HepG2 (cell line): ENCODE data around the gene LTA. TPM values are rescaled to one million over a fixed set of nuclear protein-coding genes. Genes with fewer than 3 reads are reported as not detected.
A peak's percentile ranks its signal among the peaks of the same experiment; 100 is the strongest.

ENCODE experiments used
- CAMTA2 ChIP-seq: sonication (generic); formaldehyde crosslinking; IDR thresholded peaks from 2 replicates; pipeline ENCODE4 v1.4.0; 2020; ENCODE audit warnings: mild to moderate bottlenecking, missing genetic modification reagents, borderline replicate concordance
- CBX1 ChIP-seq: IDR thresholded peaks from one replicate; pipeline ENCODE4 v1.6.1; 2016; ENCODE audit warnings: antibody characterized with exemption, low read depth
- CREM ChIP-seq, 2 experiments: sonication (generic) in 1 of 2; formaldehyde crosslinking in 1 of 2; IDR thresholded peaks; 2 replicates each; pipeline versions ENCODE4 v1.4.0 to v1.6.1; 2016 to 2020; ENCODE audit warnings: antibody characterized with exemption in 1 of 2, mild to moderate bottlenecking in 1 of 2, missing genetic modification reagents in 1 of 2
- FOXA3 ChIP-seq: IDR thresholded peaks from 2 replicates; pipeline ENCODE4 v1.6.1; 2016; ENCODE audit warnings: missing genetic modification reagents, missing compliant biosample characterization
- HNF1B ChIP-seq: sonication (generic); formaldehyde crosslinking; IDR thresholded peaks from 2 replicates; pipeline ENCODE4 v1.5.1; 2020; ENCODE audit warnings: mild to moderate bottlenecking, moderate library complexity, missing genetic modification reagents
- KDM6A ChIP-seq: IDR thresholded peaks from 2 replicates; pipeline ENCODE4 v1.6.1; 2016; ENCODE audit warnings: low read depth
- MYNN ChIP-seq: sonication (generic); formaldehyde crosslinking; IDR thresholded peaks from 2 replicates; pipeline ENCODE4 v1.4.0; 2020; ENCODE audit warnings: mild to moderate bottlenecking, low read depth, missing genetic modification reagents
- PHF20 ChIP-seq: sonication (generic); formaldehyde crosslinking; IDR thresholded peaks from 2 replicates; pipeline ENCODE4 v1.5.0; 2020; ENCODE audit warnings: mild to moderate bottlenecking, missing genetic modification reagents
- SRF ChIP-seq: IDR thresholded peaks from 2 replicates; pipeline ENCODE4 v1.6.1; 2011; ENCODE audit warnings: mild to moderate bottlenecking, low read depth, low read length, moderate library complexity
- SYNCRIP ChIP-seq: fragments of 200-400 bp; formaldehyde crosslinking; IDR thresholded peaks from 2 replicates; pipeline ENCODE4 v1.6.1; 2018; ENCODE audit warnings: mild to moderate bottlenecking, low read depth, low read length; ENCODE audit not compliant: insufficient read depth
- ZBED4 ChIP-seq: sonication (generic); formaldehyde crosslinking; IDR thresholded peaks from 2 replicates; pipeline ENCODE4 v1.4.0; 2020; ENCODE audit warnings: missing genetic modification reagents, borderline replicate concordance
- ZBTB3 ChIP-seq: sonication (generic); formaldehyde crosslinking; IDR thresholded peaks from 2 replicates; pipeline ENCODE4 v1.4.0; 2020; ENCODE audit warnings: low read depth, mild to moderate bottlenecking, moderate library complexity, missing genetic modification reagents, borderline replicate concordance
- ZFYVE20 ChIP-seq: sonication (generic); formaldehyde crosslinking; IDR thresholded peaks from 2 replicates; pipeline ENCODE4 v1.8.0; 2023; ENCODE audit warnings: low read depth, mild to moderate bottlenecking, moderate library complexity, missing genetic modification reagents, borderline replicate concordance
- ZMAT5 ChIP-seq: sonication (generic); formaldehyde crosslinking; IDR thresholded peaks from 2 replicates; pipeline ENCODE4 v1.5.0; 2020; ENCODE audit warnings: mild to moderate bottlenecking, low read depth, missing genetic modification reagents, borderline replicate concordance
- ZNF160 ChIP-seq: sonication (generic); formaldehyde crosslinking; IDR thresholded peaks from 2 replicates; pipeline ENCODE4 v1.8.0; 2022; ENCODE audit warnings: mild to moderate bottlenecking, inconsistent platforms, missing genetic modification reagents
- ZNF274 ChIP-seq: sonication (generic); formaldehyde crosslinking; IDR thresholded peaks from 2 replicates; pipeline ENCODE4 v1.5.1; 2020; ENCODE audit warnings: mild to moderate bottlenecking, missing genetic modification reagents
- ZNF496 ChIP-seq: sonication (generic); formaldehyde crosslinking; IDR thresholded peaks from 2 replicates; pipeline ENCODE4 v1.8.1; 2023; ENCODE audit warnings: mild to moderate bottlenecking, moderate library complexity, missing genetic modification reagents; ENCODE audit not compliant: insufficient replicate concordance
- ZNF546 ChIP-seq: sonication (generic); formaldehyde crosslinking; conservative IDR thresholded peaks from 2 replicates; pipeline ENCODE4 v1.8.1; 2023; ENCODE audit warnings: mild to moderate bottlenecking, missing genetic modification reagents
- ZNF569 ChIP-seq: sonication (generic); formaldehyde crosslinking; IDR thresholded peaks from 2 replicates; pipeline ENCODE4 v1.5.0; 2020; ENCODE audit warnings: mild to moderate bottlenecking, missing genetic modification reagents, moderate library complexity, borderline replicate concordance
- ZNF737 ChIP-seq: sonication (generic); formaldehyde crosslinking; IDR thresholded peaks from 2 replicates; pipeline ENCODE4 v1.5.0; 2020; ENCODE audit warnings: missing genetic modification reagents, mild to moderate bottlenecking, borderline replicate concordance
- ZNF768 ChIP-seq: sonication (generic); formaldehyde crosslinking; IDR thresholded peaks from 2 replicates; pipeline ENCODE4 v1.4.0; 2020; ENCODE audit warnings: missing genetic modification reagents
- ZNF782 ChIP-seq: sonication (generic); formaldehyde crosslinking; IDR thresholded peaks from 2 replicates; pipeline ENCODE4 v1.4.0; 2020; ENCODE audit warnings: missing genetic modification reagents, mild to moderate bottlenecking, borderline replicate concordance
- ZNF839 ChIP-seq: sonication (generic); formaldehyde crosslinking; IDR thresholded peaks from 2 replicates; pipeline ENCODE4 v1.4.0; 2020; ENCODE audit warnings: missing genetic modification reagents, mild to moderate bottlenecking, borderline replicate concordance
- polyA plus RNA-seq, 8 experiments: library from polyadenylated mRNA; depleted of rRNA in 3 of 8; stranded (reverse) in 7 of 8; unstranded in 1 of 8; fragments of >200 nt; fragmentation: Illumina TruSeq in 4 of 8; extraction: Trizol in 4 of 8; gene quantifications; 2 replicates each; pipeline versions ENCODE4 v1.2.1 to v1.2.3, GENCODE V29; 2011 to 2016; ENCODE audit warnings: low read depth in 4 of 8, missing spikeins in 1 of 8, mixed read lengths in 1 of 8; ENCODE audit not compliant: insufficient read depth in 1 of 8
- total RNA-seq, 5 experiments: library from RNA; depleted of rRNA; stranded (reverse); fragments of >200 nt; fragmentation: Illumina TruSeq; extraction: Trizol; gene quantifications; 2 replicates each; pipeline ENCODE4 v1.2.3, GENCODE V29; 2016; ENCODE audit warnings: low read depth in 1 of 5

Gene LTA
- total and polyA plus RNA-seq, 2 of the 13 experiments (the other 11 are each of a cell fraction or from before 2014, with no cell fraction given) = 0.09 TPM; not detected in 1

- TF ChIP-seq ZNF496 (CRISPR knock-in tag) (no peak), ZNF274 (peak; percentile 63), SYNCRIP (no peak), KDM6A (CRISPR knock-in tag) (no peak), ZNF782 (CRISPR knock-in tag) (peak; percentile 24; the same call in 1 of the 2 replicates), ZNF737 (CRISPR knock-in tag) (no peak; the same call in 1 of the 2 replicates), CBX1 (peak; percentile 33), ZNF546 (CRISPR knock-in tag) (peak; percentile 88), ZNF839 (CRISPR knock-in tag) (peak; percentile 96), ZBED4 (CRISPR knock-in tag) (peak; percentile 68; the same call in 1 of the 2 replicates), SRF (peak; percentile 19; the same call in 1 of the 2 replicates), CAMTA2 (CRISPR knock-in tag) (peak; percentile 90; the same call in 1 of the 2 replicates), ZNF569 (CRISPR knock-in tag) (no peak), MYNN (0 out of 2 replicates have a peak, but pooled peaks have one; percentile 25), ZNF768 (no peak), HNF1B (CRISPR knock-in tag) (peak; percentile 47), ZFYVE20 (CRISPR knock-in tag) (0 out of 2 replicates have a peak, but pooled peaks have one; percentile 46), FOXA3 (CRISPR knock-in tag) (peak; percentile 68; the same call in 1 of the 2 replicates), PHF20 (CRISPR knock-in tag) (peak; percentile 89), ZNF160 (CRISPR knock-in tag) (peak; percentile 82; the same call in 1 of the 2 replicates), ZBTB3 (peak; percentile 63; the same call in 1 of the 2 replicates), ZMAT5 (CRISPR knock-in tag) (no peak), CREM (IDR thresholded peaks at IDR 0.05) (peak; percentile 89), CREM (CRISPR knock-in tag; IDR thresholded peaks at IDR 0.05) (no peak)
Observed at GRCh38 chr6:31541658-31542521, 30.2 kb upstream of the LTA start, which contains the start of gene DDX39B (continued).
